ENCODE results near the gene TBXA2R.
A peak's percentile ranks its signal among the peaks of the same experiment; 100 is the strongest.

Gene TBXA2R

GRCh38 chr19:3544742-3545668 is 61.7 kb downstream of the TBXA2R start:
- no peak overlapping the region for H3K4me3 ChIP-seq (ENCODE audit: low read length)
- DNase-seq (ENCODE audit: low read depth), result peak; percentile 79
- TF ChIP-seq, protein P1, sequence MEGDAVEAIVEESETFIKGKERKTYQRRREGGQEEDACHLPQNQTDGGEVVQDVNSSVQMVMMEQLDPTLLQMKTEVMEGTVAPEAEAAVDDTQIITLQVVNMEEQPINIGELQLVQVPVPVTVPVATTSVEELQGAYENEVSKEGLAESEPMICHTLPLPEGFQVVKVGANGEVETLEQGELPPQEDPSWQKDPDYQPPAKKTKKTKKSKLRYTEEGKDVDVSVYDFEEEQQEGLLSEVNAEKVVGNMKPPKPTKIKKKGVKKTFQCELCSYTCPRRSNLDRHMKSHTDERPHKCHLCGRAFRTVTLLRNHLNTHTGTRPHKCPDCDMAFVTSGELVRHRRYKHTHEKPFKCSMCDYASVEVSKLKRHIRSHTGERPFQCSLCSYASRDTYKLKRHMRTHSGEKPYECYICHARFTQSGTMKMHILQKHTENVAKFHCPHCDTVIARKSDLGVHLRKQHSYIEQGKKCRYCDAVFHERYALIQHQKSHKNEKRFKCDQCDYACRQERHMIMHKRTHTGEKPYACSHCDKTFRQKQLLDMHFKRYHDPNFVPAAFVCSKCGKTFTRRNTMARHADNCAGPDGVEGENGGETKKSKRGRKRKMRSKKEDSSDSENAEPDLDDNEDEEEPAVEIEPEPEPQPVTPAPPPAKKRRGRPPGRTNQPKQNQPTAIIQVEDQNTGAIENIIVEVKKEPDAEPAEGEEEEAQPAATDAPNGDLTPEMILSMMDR (IDR thresholded peaks at IDR 0.05; ENCODE audit: insufficient read depth, low read depth, low read length, missing control alignments), result peak; percentile 91

Data from epithelial cell of esophagus (primary cell).